ENCODE measurements around the gene ADO.

The ADO gene

DNA sequence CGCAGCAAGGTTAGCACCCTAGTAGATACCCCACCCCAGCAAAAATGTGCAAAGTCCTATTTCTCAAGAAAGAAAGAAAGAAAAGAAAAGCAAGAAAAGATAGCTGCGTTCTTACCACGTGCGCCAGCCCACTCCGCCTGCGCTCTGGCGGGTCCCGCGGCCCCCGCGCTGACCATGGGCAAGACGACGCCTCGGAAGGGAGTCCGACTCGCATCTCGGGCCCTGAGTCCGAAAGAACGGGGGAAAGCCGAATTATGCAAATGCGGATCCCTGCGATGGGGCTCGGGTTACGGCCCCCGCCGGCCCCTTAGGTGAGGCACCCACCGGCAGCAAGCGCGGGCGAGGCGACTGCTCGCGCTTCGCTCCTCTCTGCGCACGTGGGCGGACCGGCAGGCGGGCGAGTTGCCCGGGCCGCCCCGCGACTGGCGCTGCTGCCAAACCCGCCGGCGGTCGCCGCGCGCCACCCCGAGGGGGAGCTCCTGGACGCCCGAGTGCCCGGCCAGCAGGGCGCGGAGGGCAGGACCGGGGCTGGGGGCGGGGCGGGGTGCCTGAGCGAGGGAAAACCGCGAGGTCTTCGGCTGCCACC is 14.0 kb downstream of the ADO start:
- no peak for DNase-seq

DNA sequence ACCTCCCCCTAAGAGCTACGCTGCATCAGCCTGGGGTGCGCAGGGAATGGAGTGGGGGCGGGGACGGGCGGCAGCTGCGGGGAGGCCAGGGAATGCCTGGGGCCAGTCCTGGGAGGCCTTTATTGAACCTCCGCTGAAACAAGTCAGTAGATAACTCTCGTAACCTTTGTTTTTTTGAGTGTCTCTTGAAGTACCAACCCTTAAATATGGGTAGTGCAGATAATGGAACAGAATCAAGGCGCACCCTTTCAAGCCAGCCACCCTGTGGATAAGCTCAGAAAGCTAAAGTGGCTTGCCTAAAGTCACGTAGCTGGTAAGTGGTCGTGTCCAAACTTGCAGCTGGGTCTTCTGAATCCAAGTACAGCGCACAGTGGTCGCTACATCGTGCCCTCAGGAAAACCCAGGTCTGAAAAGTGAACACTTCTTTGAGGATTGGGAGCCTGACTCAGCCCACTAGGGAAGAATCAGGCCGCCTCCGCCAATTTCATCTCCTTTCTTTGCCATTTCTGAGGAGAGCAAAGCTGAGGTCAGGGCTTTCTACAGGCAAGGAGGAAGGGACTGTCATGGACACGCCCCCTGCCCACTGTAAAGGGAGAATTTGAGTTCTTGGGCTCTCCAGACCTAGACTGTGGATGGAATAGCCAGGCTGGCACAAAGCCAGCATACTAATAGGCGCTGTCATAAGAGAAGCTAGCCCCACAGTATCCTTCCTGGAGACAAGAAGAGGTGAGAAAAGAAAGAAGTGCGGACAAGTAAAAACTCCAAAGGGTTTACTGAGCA is 14.8 kb downstream of the ADO start:
- no peak for DNase-seq

DNA sequence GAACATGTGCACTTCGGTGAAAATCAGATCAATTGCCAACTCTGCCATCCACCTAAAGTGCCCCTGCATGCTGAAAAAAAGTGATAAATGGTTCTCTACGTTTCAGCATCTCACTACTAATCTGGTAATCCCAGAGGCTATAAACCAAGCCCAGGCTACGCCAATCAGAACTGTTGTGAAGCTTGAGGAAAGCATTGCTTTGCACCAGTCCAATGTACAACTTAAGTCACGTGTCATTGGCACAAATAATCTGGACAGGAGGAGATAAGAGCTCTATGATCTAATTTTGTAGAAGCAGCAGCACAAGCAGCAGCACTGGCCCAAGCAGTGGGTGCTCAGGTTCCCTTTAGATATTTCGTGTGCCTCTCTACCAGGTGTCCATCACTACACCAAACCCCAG is 16.1 kb downstream of the ADO start:
- no peak for DNase-seq

DNA sequence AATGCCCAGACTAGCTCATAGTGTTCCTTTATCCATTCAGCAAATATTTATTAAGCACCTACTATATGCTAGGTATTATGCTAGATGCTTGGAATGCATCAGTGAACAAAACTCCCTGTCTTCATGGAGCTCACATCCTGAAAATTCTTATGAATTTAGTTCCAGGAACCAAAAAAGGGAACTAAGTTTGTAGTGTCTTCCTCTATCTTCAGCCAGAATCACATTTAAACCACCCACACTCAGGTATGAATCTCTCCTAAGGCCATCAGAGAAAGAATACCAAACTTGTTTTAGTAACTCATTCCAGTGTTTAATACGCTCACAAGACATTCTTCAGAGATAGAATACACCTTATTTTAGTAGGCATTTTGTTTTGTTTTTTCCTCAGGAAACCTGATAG is 21.8 kb downstream of the ADO start:
- DNase-seq = no peak

DNA sequence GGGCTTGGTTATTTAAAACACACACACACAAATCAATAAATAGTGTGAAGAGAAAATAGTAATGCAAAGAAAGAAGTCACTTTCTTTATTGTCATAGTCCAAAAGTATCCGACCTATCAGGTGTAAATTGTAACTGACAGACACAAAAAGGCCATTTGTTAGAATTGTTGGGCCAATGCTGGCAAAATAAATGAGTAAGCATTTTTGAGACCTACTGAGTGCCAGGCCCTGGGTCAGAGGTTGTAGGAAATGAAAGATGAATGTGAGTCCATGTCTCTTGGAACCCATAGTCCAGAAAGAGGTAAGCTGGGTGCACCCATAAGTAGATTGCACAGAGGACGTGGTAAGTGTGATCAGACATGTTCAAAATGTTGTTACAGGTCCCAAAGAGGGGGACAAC is 25.1 kb downstream of the ADO start:
- DNase-seq = no peak

DNA sequence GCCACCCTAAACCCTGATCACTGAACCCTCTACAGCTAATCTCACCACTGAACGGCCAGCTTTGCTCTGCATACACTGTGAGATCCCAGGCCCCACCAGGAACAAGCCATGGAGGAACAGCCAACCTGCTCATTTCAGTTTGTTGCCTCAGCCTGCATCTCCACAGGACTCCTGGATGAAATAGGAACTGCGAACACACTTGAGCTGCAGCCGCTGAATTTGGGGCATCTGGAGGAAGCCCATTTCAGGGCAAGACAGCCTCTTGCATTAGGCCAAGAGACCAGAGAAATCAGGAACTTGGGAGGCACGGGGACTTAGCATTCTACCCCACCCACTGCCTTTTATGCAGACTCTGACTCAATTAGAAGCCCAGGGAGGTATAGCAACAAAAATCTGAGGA is 26.2 kb downstream of the ADO start:
- no peak for DNase-seq

DNA sequence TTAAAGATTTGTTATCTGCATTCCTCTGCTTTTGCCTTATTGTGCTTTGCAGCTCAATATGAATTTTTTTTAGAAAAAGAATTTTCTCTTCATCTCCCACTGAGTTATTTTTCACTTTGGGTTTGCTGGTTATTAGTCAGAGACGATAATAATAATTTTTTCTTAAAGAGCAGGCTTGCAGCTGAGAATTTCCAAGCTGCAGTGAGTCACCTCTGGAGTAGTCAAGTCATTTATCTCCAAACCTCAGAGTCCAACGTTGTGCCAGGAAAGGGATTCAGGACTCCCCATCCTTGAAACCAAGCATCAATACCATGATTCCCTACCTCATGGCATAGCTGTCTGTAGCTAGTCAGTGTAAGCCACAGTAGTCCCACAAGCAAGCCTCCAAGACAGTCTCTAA is 26.8 kb downstream of the ADO start:
- DNase-seq = no peak

DNA sequence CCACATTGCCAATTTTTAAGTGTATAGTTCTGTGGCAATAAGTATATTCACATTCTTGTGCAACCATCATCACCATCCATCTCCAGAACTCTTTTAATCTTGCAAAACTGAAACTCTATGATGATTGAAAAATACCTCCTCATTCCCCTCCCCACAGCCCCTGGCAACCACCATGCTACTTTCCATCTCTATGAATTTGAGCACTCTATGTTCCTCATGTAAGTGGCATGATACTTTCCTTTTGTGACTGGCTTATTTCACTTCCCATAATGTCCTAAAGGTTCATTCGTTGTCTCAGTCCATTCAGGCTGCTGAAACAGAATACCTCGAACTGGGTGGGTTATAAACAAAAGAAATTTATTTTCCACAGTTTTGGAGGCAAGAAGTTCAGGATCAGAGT is 35.1 kb downstream of the ADO start:
- no peak for DNase-seq

DNA sequence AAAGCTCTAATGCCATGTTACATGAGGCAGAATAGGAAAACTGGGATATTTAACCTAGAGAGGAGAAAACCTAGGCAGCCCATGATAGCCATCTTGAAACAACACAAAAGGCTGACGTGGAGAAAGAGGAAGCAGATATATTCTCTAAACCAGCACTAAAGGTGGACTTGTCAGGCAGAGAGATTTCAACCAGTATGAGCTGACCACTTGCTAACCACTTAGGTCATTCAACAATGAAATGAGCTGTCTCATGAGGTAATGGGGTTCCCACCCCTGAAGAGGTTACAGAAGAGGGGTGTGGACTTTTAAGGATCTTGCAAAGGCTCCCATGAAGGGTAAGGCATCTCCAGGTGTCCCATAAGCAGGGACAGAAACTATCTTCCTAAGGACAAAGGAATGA is 38.5 kb downstream of the ADO start:
- DNase-seq = no peak

DNA sequence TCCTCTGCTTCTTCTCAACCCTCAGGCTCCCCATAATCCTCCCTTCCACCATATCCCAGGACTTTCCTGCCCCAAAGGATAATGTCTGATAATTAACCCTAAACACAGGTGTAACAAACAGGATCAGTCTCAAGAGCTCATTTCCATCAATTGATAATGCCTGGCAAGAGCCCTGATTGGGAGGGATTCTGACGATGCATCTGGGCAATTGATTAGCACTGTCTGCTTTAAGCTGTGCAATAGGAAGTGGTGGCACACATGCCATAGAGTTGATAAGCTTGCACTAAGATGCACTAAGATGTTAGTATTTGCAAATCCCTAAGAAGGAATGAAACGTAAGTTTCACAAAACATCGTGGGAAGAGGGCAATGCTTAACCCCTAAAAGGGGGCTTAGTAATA is 39.1 kb downstream of the ADO start:
- DNase-seq = no peak

DNA sequence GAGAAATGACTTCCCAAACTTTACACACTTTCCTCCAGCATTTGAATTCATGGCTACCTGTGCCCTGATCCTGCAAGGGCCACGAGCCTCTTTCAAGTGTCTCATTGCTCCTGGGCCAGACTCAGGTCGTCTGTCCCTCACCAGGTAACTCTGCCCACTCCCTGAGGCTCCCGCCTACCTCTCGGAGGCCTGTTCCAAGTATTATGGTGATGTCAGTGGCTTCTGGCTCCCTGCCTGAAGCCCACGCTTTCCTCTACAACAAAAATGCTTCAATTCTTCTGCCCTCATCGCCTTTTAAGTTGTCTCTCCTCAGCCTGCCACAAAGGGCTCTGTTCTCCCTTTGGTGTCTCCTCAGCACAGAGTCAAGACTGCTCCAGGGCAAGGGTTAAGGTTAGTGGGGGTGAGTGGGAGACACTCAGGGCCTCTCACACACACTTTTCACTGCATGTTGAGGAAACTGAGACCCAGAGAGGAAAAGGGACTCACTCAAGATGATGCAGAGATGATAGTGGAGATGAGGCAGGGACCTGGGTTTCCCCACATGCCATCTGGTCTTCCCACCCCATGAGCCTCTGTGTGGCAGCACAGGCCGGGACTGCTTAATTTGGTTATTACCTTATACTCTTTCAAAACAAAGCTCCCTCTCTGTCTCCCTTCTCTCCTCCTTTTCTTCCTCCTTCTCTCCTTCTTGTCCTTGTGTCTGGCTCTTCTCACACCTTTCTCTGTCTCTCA is 39.9 kb downstream of the ADO start:
- no peak for DNase-seq

DNA sequence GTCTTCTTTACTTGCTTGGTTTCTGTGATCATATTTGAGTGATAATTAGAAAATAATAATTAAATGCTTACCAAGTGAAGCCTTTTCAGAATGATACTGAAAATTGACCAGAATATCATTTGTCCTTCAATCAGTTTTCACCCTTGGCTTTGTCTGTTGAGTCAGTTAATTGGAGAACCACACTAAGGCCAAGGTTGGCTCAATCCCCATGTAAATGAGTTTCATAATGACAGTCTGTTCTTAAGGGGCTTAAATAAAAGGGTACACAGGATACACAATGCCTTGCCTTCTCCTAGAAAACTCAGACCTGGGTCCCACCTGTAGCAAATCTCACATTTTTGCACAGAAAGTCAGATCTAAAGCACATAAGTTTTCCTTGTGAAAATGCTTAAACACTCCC is 42.9 kb downstream of the ADO start:
- DNase-seq = no peak

DNA sequence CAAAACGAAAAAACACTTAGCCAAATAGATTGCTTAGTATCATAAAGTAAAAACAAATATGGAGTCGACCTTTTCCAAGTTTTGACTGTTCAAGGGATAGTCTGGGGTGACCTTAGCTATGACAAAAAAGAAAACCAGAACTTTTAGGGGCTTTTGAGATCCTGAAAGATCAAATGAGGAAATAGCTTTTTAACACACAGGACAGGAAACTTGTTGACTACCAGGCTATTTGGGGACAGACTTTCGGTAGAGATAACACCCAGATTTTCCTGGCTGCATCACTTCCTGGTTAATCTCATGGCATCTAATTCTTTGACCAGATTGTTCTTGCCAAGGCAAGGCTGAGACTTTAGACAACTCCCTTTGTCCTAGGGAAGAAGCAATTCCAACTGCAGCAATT is 46.1 kb downstream of the ADO start:
- no peak for DNase-seq

DNA sequence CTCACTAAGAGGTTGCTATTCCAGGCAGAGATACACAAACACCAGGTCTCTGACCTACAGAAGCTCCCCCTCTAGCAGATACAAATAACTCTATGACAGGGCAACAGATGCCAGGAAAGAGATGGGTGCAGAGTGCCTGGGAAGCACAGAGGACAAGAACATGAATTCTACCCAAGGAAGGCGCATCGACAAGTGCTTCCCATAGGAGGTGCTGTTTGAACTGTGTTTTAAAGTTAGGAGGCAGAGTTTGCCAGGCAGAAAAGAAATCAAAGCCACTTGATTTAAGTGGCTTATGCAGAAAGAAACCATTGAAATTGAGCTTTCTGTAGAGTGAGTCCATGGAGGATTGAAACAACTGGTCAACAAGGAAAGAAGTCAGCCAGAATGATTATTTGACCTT is 46.9 kb downstream of the ADO start:
- no peak for DNase-seq

DNA sequence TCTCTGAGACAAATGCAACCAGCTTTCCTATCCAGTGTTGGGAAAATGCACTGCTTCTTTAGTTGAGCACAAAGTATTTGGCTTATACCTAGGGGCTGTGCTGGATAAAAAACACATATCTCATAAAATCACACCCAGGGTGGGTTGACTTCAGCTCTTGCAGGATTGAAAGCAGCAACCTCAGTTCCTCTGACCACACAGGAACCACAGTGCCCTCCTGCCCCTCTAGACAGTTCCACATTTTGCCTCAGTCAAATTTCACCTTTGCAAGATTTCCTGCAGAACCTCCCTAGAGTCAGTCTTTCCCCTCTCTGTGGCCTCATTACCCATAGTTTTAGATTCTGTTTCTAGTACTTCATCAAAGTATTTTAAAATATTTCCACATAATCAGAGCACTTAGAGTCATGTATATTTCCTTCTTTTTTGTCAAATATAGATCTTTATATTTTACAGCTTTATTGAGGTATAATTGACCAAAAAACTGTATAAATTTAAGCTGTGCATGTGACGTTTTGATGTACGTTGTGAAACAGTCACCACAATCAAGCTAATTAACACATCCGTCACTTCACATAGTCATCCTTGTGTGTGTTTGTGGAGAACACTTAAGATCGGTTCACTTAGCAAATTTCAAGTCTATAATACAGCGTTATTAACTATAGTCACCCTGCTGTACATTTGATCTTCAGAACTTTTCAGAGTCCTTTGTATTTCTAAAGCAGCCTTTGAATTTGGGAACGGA is 48.6 kb downstream of the ADO start:
- DNase-seq = no peak

DNA sequence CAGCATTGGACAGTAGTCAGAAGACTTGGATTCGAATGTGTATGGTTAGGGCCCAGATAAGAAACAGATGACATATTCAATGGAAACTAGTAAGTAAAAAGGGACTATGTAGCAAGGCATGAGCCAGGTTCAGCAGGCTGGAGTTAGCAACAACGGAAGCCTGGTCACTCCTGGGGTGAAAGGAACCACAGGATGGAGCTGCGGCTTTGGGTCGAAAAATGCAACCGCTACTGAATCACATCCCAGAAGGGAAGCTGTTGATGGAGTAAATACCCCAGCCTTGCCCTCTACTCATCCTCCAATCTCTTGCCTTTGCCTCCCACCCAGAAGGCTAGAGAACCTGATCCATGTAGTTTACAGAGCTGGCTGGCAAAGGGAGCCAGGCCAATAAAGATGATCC is 49.2 kb downstream of the ADO start:
- DNase-seq = no peak

DNA sequence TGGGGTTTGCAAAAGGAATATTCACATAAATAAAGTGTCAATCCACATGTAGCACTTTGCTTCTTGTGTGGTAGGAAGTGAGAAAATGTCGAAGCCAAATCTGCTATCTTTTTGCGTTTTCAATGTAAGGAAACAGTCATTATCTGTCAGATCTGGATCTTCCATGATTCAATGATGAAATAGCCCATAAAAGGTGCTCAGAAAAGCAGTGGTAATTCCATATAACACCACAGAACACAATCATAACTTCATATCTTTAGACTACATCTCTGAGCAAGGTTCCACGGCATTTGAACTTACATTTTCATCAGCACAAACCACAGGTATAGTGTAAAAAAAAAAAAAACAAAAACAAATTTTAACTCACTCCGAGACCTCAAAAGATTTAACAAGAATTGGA is 51.5 kb downstream of the ADO start:
- no peak for DNase-seq
